IMR-90 (cell line): ENCODE measurements around the gene LRIG1. TPM values are rescaled to one million over a fixed set of nuclear protein-coding genes. Genes with fewer than 3 reads are reported as not detected.

Experiments
- ATAC-seq: fragments of 200-7000 bp; cut with Tn5 transposase; 2 replicates; pipeline ENCODE4 v1.9.1; 2020; ENCODE audit warnings: low read depth, mild to moderate bottlenecking, moderate library complexity
- BruUV-seq: library from RNA; stranded (reverse); fragments of 400-500 nt; replicated peaks from 2 replicates; lab custom pipeline; 2021; lab: Mats Ljungman, UMichigan
- CTCF ChIA-PET: fragments of 300-600 bp; formaldehyde crosslinking; extraction: SDS; loops from one replicate; lab custom pipeline; 2021; ENCODE audit warnings: antibody characterized with exemption; lab: Yijun Ruan, JAX
- POLR2A ChIA-PET: fragments of 300-600 bp; sonication (Branson Sonifier 250); formaldehyde crosslinking; loops from one replicate; lab custom pipeline; 2022; ENCODE audit warnings: antibody characterized with exemption; ENCODE audit not compliant: unreplicated experiment; lab: Charles Lee
- DNase-seq: peaks from one replicate; pipeline ENCODE4 v3.0.0; 2013
- H2AFZ ChIP-seq: replicated peaks from 2 replicates; pipeline ENCODE3; 2013; ENCODE audit warnings: low read length, mild to moderate bottlenecking; ENCODE audit not compliant: poor library complexity
- H2AK5ac ChIP-seq: 2 replicates; pipeline ENCODE4 v1.6.1; 2013; ENCODE audit warnings: low read depth, low read length, inconsistent platforms
- H2AK9ac ChIP-seq: replicated peaks from 2 replicates; pipeline ENCODE3; 2013; ENCODE audit warnings: mild to moderate bottlenecking, low read depth, low read length, moderate library complexity; ENCODE audit not compliant: poor library complexity
- H2BK120ac ChIP-seq: 2 replicates; pipeline ENCODE4 v1.6.1; 2013; ENCODE audit warnings: low read depth, low read length, inconsistent platforms
- H2BK15ac ChIP-seq: 3 replicates; pipeline ENCODE4 v1.6.1; 2013; ENCODE audit warnings: low read depth, low read length, inconsistent platforms
- H2BK20ac ChIP-seq: 2 replicates; pipeline ENCODE4 v1.6.1; 2013; ENCODE audit warnings: low read depth, mild to moderate bottlenecking, inconsistent platforms, low read length, moderate library complexity
- H2BK5ac ChIP-seq: 2 replicates; pipeline ENCODE4 v1.6.1; 2013; ENCODE audit warnings: mild to moderate bottlenecking, low read depth, low read length, inconsistent platforms; ENCODE audit not compliant: poor library complexity, severe bottlenecking
- H3K14ac ChIP-seq: replicated peaks from 2 replicates; pipeline ENCODE4 v1.6.1; 2013; ENCODE audit warnings: low read depth, low read length, inconsistent platforms
- H3K18ac ChIP-seq: 2 replicates; pipeline ENCODE4 v1.6.1; 2013; ENCODE audit warnings: low read depth, low read length, control low read depth
- H3K23ac ChIP-seq: 2 replicates; pipeline ENCODE4 v1.6.1; 2013; ENCODE audit warnings: low read depth, low read length, inconsistent platforms
- H3K27ac ChIP-seq: 2 replicates; pipeline ENCODE4 v1.5.1; 2013; ENCODE audit warnings: mild to moderate bottlenecking, control low read depth, low read length; ENCODE audit not compliant: insufficient read depth
- H3K27me3 ChIP-seq: 2 replicates; pipeline ENCODE4 v1.6.1; 2013; ENCODE audit warnings: low read length; ENCODE audit not compliant: control insufficient read depth, insufficient read depth
- H3K36me3 ChIP-seq: 2 replicates; pipeline ENCODE4 v1.6.1; 2013; ENCODE audit warnings: low read length, mixed read lengths; ENCODE audit not compliant: control insufficient read depth, insufficient read depth
- H3K4ac ChIP-seq: 2 replicates; pipeline ENCODE4 v1.6.1; 2013; ENCODE audit warnings: low read depth, low read length, inconsistent platforms
- H3K4me1 ChIP-seq: 2 replicates; pipeline ENCODE4 v1.6.1; 2013; ENCODE audit warnings: low read length, mixed read lengths; ENCODE audit not compliant: control insufficient read depth, insufficient read depth
- H3K4me2 ChIP-seq: 2 replicates; pipeline ENCODE4 v1.6.1; 2013; ENCODE audit warnings: low read depth, mild to moderate bottlenecking, control low read depth, low read length, moderate library complexity
- H3K4me3 ChIP-seq: 2 replicates; pipeline ENCODE4 v1.5.1; 2013; ENCODE audit warnings: low read depth, mild to moderate bottlenecking, control low read depth, low read length, moderate library complexity; ENCODE audit not compliant: insufficient read depth
- H3K56ac ChIP-seq: 2 replicates; pipeline ENCODE4 v1.6.1; 2013; ENCODE audit warnings: low read length, inconsistent platforms; ENCODE audit not compliant: insufficient read depth; ENCODE audit errors: extremely low read depth
- H3K79me1 ChIP-seq, 2 experiments: 2 replicates each; pipeline ENCODE4 v1.6.1; 2013; ENCODE audit warnings: low read length in 2 of 2, inconsistent platforms in 1 of 2, low read depth in 1 of 2
- H3K9ac ChIP-seq: 2 replicates; pipeline ENCODE4 v1.6.1; 2013; ENCODE audit warnings: low read depth, low read length, control low read depth
- H3K9me1 ChIP-seq: 2 replicates; pipeline ENCODE4 v1.6.1; 2013; ENCODE audit warnings: low read length, inconsistent platforms; ENCODE audit not compliant: insufficient read depth
- H3K9me3 ChIP-seq: 2 replicates; pipeline ENCODE4 v1.6.1; 2013; ENCODE audit warnings: low read length; ENCODE audit not compliant: control insufficient read depth, insufficient read depth
- H4K20me1 ChIP-seq: 2 replicates; pipeline ENCODE4 v1.6.1; 2013; ENCODE audit warnings: low read length, inconsistent platforms; ENCODE audit not compliant: insufficient read depth
- H4K5ac ChIP-seq: 2 replicates; pipeline ENCODE4 v1.6.1; 2013; ENCODE audit warnings: mild to moderate bottlenecking, low read depth, low read length, control low read depth
- H4K8ac ChIP-seq, 2 experiments: 2 replicates each; pipeline ENCODE4 v1.6.1; 2013; ENCODE audit warnings: low read depth in 2 of 2, low read length in 2 of 2, control low read depth in 1 of 2, inconsistent platforms in 1 of 2
- H4K91ac ChIP-seq: 2 replicates; pipeline ENCODE4 v1.6.1; 2013; ENCODE audit warnings: low read depth, low read length, inconsistent platforms; ENCODE audit not compliant: insufficient read depth
- BHLHE40 ChIP-seq: fragments of 150-350 bp; IDR thresholded peaks from 2 replicates; pipeline ENCODE4 v1.6.1; 2016; ENCODE audit warnings: mild to moderate bottlenecking, low read depth, low read length
- MAZ ChIP-seq: IDR thresholded peaks from 2 replicates; pipeline ENCODE4 v1.6.1; 2012; ENCODE audit warnings: low read depth, mild to moderate bottlenecking, low read length, improper control_type of control experiment, moderate library complexity, borderline replicate concordance
- RAD21 ChIP-seq: IDR thresholded peaks from 2 replicates; pipeline ENCODE4 v1.6.1; 2012; ENCODE audit warnings: low read length, improper control_type of control experiment
- WGBS, 2 experiments: methylation state at CpG; one replicate each; pipeline versions ENCODE4 v1.1.5 to v1.1.7; 2013; ENCODE audit warnings: missing lambda C conversion rate in 2 of 2; ENCODE audit not compliant: insufficient read length in 1 of 2; ENCODE audit errors: extremely low coverage in 2 of 2; 5-methylcytosine and 5-hydroxymethylcytosine counted together
- dilution Hi-C: fragments of 300-500 bp; cut with HindIII; formaldehyde crosslinking; loops from one replicate; pipeline ENCODE4 v1.14.3; 2018; ENCODE audit warnings: low sequenced_read_pairs; ENCODE audit not compliant: unreplicated experiment
- in situ Hi-C: fragments of 300-500 bp; cut with MboI; formaldehyde crosslinking; loops from 3 replicates; pipeline ENCODE4 v1.14.3; 2019; ENCODE audit warnings: low sequenced_read_pairs, inconsistent platforms, mixed read lengths
- intact Hi-C: fragments of 100-400 bp; cut with micrococcal nuclease; formaldehyde crosslinking; loops from 2 replicates; pipeline ENCODE4 v1.10.0; 2022
- polyA plus RNA-seq, 3 experiments: library from polyadenylated mRNA; depleted of rRNA; stranded (reverse); fragments of >200 nt; gene quantifications; 2 replicates each; pipeline ENCODE4 v1.2.3, GENCODE V29; 2012; ENCODE audit warnings: low replicate concordance in 1 of 3
- total RNA-seq: library from RNA; depleted of rRNA; stranded (reverse); fragments of >200 nt; gene quantifications from 2 replicates; pipeline ENCODE4 v1.2.3, GENCODE V29; 2012
- TF ChIP-seq, protein P1 (sequence below): conservative IDR thresholded peaks from 2 replicates; pipeline ENCODE4 v1.5.1; 2012; ENCODE audit warnings: mild to moderate bottlenecking, low read depth, low read length, improper control_type of control experiment

The LRIG1 gene
- total and polyA plus RNA-seq, 2 of the 4 experiments (the other 2 are of a cell fraction): 62.8 to 87.8 TPM

DNA sequence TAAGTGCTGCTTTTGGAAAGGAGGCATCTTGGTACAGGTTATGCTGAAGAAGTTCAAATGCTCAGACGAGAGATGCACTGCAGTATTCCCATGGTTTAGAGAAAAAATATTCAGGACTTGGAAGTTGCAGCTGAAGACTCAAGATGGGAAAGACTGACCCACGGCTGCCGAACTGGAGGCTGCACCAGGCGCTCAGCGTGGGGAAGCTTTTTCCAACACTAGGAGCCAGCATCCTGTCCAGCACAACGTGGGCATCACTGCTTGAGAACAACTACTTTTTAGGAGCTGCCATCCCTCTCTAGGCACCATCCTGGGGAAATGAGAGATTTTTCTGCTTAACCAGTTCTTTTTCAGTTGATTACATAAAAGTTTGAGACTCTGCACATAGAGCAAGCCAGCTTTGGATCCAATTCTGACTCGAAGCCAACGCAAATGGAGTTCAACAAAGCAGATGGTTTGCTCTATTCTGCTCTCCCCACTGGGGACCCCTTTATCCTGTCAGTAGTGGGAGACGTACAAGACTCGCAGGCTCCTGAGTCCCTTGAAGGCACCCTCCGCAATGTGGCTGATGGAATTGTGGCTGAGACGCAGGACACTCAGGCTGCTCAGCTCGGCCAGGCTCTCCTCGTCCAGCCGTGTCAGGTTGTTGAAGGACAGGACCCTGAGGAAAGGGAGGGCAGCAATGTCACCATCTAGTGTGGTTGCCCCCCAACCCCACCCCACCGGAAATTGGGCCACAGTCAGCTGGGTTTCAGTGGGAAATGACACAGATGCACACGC lies 93.8 kb downstream of the LRIG1 start:
- Histone ChIP-seq H3K18ac (no peak overlapping the region), H4K8ac (no peak overlapping the region), H2BK20ac (no peak overlapping the region; the same call in none of the 2 replicates), H3K79me1 (peaks cover 3 to 45% of the 10 kb centered on the region in 2 experiments; a peak in 3 of 4 replicates), H3K14ac (no peak overlapping the region), H3K4me1 (peaks cover 22% of the 10 kb centered on the region), H3K27ac (no peak overlapping the region), H3K9me3 (no peaks in the 10 kb centered on the region), H2AK5ac (peak overlapping the region; percentile 52; the same call in 1 of the 2 replicates), H4K5ac (no peak overlapping the region), H2BK120ac (no peak overlapping the region), H3K9ac (no peak overlapping the region), H2AK9ac (peak overlapping the region; percentile 53), H2AFZ (no peak overlapping the region), H3K4me2 (no peak overlapping the region), H3K23ac (no peak overlapping the region), H3K36me3 (peaks cover 66% of the 10 kb centered on the region), H3K27me3 (no peaks in the 10 kb centered on the region), H3K4ac (peak overlapping the region; percentile 64), H3K9me1 (peaks cover 10% of the 10 kb centered on the region; the same call in 1 of the 2 replicates), H4K20me1 (no peaks in the 10 kb centered on the region; the same call in 1 of the 2 replicates), H4K91ac (no peak overlapping the region; the same call in 1 of the 2 replicates), H2BK5ac (no peak overlapping the region), H3K4me3 (no peak overlapping the region), H3K56ac (no peak overlapping the region), H2BK15ac (0 out of 3 replicates have a peak overlapping the region, but pooled peaks have one; percentile 26)
- ATAC-seq: no peak
- ChIA-PET POLR2A (no interaction called here), CTCF (interaction anchor here (0.7 to 1.9 kb wide), 13 partner anchors 12 to 423 kb away, joined by 3 to 13 read pairs (median 3); no protein-coding TSS in a partner anchor)
- intact Hi-C loops: loop anchor here (1.0 to 10.0 kb wide), 4 partner anchors 91 to 409 kb away; no protein-coding TSS in a partner anchor
- dilution Hi-C loops: no loop called here
- WGBS, 2 experiments: 93% methylated on average over 6 of the region's 17 CpGs; no CpG with 5 or more reads in 1 of the 2 experiments
- no TSS peak for BruUV-seq
- no peak for DNase-seq
- in situ Hi-C loops: loop anchor here (5.0 to 10.0 kb wide), 2 partner anchors 132 to 410 kb away; no protein-coding TSS in a partner anchor
- TF ChIP-seq RAD21 (no peak), BHLHE40 (no peak), MAZ (no peak)
- TF ChIP-seq, protein P1, sequence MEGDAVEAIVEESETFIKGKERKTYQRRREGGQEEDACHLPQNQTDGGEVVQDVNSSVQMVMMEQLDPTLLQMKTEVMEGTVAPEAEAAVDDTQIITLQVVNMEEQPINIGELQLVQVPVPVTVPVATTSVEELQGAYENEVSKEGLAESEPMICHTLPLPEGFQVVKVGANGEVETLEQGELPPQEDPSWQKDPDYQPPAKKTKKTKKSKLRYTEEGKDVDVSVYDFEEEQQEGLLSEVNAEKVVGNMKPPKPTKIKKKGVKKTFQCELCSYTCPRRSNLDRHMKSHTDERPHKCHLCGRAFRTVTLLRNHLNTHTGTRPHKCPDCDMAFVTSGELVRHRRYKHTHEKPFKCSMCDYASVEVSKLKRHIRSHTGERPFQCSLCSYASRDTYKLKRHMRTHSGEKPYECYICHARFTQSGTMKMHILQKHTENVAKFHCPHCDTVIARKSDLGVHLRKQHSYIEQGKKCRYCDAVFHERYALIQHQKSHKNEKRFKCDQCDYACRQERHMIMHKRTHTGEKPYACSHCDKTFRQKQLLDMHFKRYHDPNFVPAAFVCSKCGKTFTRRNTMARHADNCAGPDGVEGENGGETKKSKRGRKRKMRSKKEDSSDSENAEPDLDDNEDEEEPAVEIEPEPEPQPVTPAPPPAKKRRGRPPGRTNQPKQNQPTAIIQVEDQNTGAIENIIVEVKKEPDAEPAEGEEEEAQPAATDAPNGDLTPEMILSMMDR: no peak
